Liver (tissue), 9 donors: ENCODE results near the gene RASA3. TPM values are rescaled to one million over a fixed set of nuclear protein-coding genes. Genes with fewer than 3 reads are reported as not detected.

Experiments used
- DNase-seq: peaks from one replicate; pipeline ENCODE4 v3.0.0-alpha.2; 2017; ENCODE audit warnings: low spot score
- H3K27ac ChIP-seq, 2 donors: one replicate each; pipeline ENCODE4 v1.7.0; 2013; ENCODE audit warnings: inconsistent platforms in 2 of 2, low read length in 2 of 2, control low read depth in 1 of 2, low read depth in 1 of 2, mild to moderate bottlenecking in 1 of 2
- H3K27me3 ChIP-seq, 4 donors: one replicate each; pipeline versions ENCODE4 v1.6.1 to v1.7.0; 2013; ENCODE audit warnings: low read length in 3 of 4, inconsistent platforms in 1 of 4, mild to moderate bottlenecking in 1 of 4, moderate library complexity in 1 of 4; ENCODE audit not compliant: control insufficient read depth in 4 of 4, insufficient read depth in 4 of 4
- H3K36me3 ChIP-seq, 4 donors: one replicate each; pipeline versions ENCODE4 v1.6.1 to v1.7.0; 2013; ENCODE audit warnings: low read length in 3 of 4, mild to moderate bottlenecking in 3 of 4, low read depth in 1 of 4, moderate library complexity in 1 of 4; ENCODE audit not compliant: control insufficient read depth in 4 of 4, insufficient read depth in 3 of 4
- H3K4me1 ChIP-seq, 4 donors: one replicate each; pipeline versions ENCODE4 v1.6.1 to v1.7.0; 2013; ENCODE audit warnings: low read length in 3 of 4, mild to moderate bottlenecking in 3 of 4, moderate library complexity in 1 of 4; ENCODE audit not compliant: control insufficient read depth in 4 of 4, insufficient read depth in 4 of 4
- H3K4me3 ChIP-seq, 3 donors: one replicate each; pipeline versions ENCODE4 v1.6.1 to v1.7.0; 2013; ENCODE audit warnings: low read length in 3 of 3, control low read depth in 1 of 3, low read depth in 1 of 3, mild to moderate bottlenecking in 1 of 3
- H3K9ac ChIP-seq, 2 donors: one replicate each; pipeline ENCODE4 v1.7.0; 2013; ENCODE audit warnings: low read length in 2 of 2, mild to moderate bottlenecking in 2 of 2, moderate library complexity in 2 of 2, control low read depth in 1 of 2, low read depth in 1 of 2
- H3K9me3 ChIP-seq, 4 donors: one replicate each; pipeline versions ENCODE4 v1.6.1 to v1.7.0; 2013; ENCODE audit warnings: low read length in 3 of 4; ENCODE audit not compliant: control insufficient read depth in 4 of 4
- ATF3 ChIP-seq: IDR thresholded peaks from 2 replicates; pipeline ENCODE4 v1.6.1; 2016; ENCODE audit warnings: antibody characterized with exemption
- CTCF ChIP-seq: fragments of 150-350 bp; IDR thresholded peaks from 2 replicates; pipeline ENCODE4 v1.5.1; 2017; ENCODE audit warnings: improper control_type of control experiment, low read depth, low read length; ENCODE audit not compliant: missing input control
- EGR1 ChIP-seq, 2 donors: IDR thresholded peaks; 2 replicates each; pipeline ENCODE4 v1.6.1; 2016 to 2018; ENCODE audit warnings: antibody characterized with exemption in 2 of 2, low read depth in 2 of 2
- FOXA1 ChIP-seq: IDR thresholded peaks from 2 replicates; pipeline ENCODE4 v1.6.1; 2016; ENCODE audit warnings: antibody characterized with exemption
- FOXA2 ChIP-seq: IDR thresholded peaks from 2 replicates; pipeline ENCODE4 v1.6.1; 2016; ENCODE audit warnings: antibody characterized with exemption
- GABPA ChIP-seq, 2 donors: IDR thresholded peaks in 1 of 2; conservative IDR thresholded peaks in 1 of 2; 2 replicates each; pipeline ENCODE4 v1.6.1; 2016; ENCODE audit warnings: antibody characterized with exemption in 2 of 2, mild to moderate bottlenecking in 1 of 2, moderate library complexity in 1 of 2
- HNF4A ChIP-seq, 2 donors: conservative IDR thresholded peaks; 2 replicates each; pipeline ENCODE4 v1.6.1; 2016; ENCODE audit warnings: antibody characterized with exemption in 2 of 2, mild to moderate bottlenecking in 2 of 2
- HNF4G ChIP-seq: IDR thresholded peaks from 2 replicates; pipeline ENCODE4 v1.6.1; 2016; ENCODE audit warnings: antibody characterized with exemption
- JUND ChIP-seq, 2 donors: IDR thresholded peaks; 2 replicates each; pipeline ENCODE4 v1.6.1; 2016; ENCODE audit warnings: antibody characterized with exemption in 2 of 2
- MAX ChIP-seq: IDR thresholded peaks from 2 replicates; pipeline ENCODE4 v1.6.1; 2016; ENCODE audit warnings: antibody characterized with exemption
- NR2F2 ChIP-seq: IDR thresholded peaks from 2 replicates; pipeline ENCODE4 v1.6.1; 2016; ENCODE audit warnings: antibody characterized with exemption
- RAD21 ChIP-seq, 2 donors: IDR thresholded peaks; 2 replicates each; pipeline ENCODE4 v1.6.1; 2016; ENCODE audit warnings: antibody characterized with exemption in 2 of 2, mild to moderate bottlenecking in 2 of 2
- REST ChIP-seq: IDR thresholded peaks from 2 replicates; pipeline ENCODE4 v1.6.1; 2016; ENCODE audit warnings: antibody characterized with exemption, mild to moderate bottlenecking
- RXRA ChIP-seq, 2 donors: IDR thresholded peaks; 2 replicates each; pipeline ENCODE4 v1.6.1; 2017 to 2018; ENCODE audit warnings: antibody characterized with exemption in 2 of 2, mild to moderate bottlenecking in 1 of 2
- SP1 ChIP-seq: IDR thresholded peaks from 2 replicates; pipeline ENCODE4 v1.6.1; 2018; ENCODE audit warnings: antibody characterized with exemption, mild to moderate bottlenecking
- TAF1 ChIP-seq: conservative IDR thresholded peaks from 2 replicates; pipeline ENCODE4 v1.6.1; 2016; ENCODE audit warnings: antibody characterized with exemption, mild to moderate bottlenecking
- YY1 ChIP-seq: IDR thresholded peaks from 2 replicates; pipeline ENCODE4 v1.6.1; 2016; ENCODE audit warnings: antibody characterized with exemption, mild to moderate bottlenecking
- ZBTB33 ChIP-seq: IDR thresholded peaks from 2 replicates; pipeline ENCODE4 v1.6.1; 2016; ENCODE audit warnings: antibody characterized with exemption
- WGBS: extraction: QIAGEN DNeasy Blood & Tissue Kit; methylation state at CpG from one replicate; pipeline ENCODE4 v1.1.7; 2013; 5-methylcytosine and 5-hydroxymethylcytosine counted together
- polyA plus RNA-seq, 2 donors: library from polyadenylated mRNA; stranded (reverse) in 1 of 2; unstranded in 1 of 2; fragments of 200-250 nt in 1 of 2; fragments of >200 nt in 1 of 2; fragmentation: Nextera tagmentation in 1 of 2; extraction: Ambion mirVana in 1 of 2; gene quantifications; one replicate each; pipeline versions ENCODE4 v1.2.1 to v1.2.3, GENCODE V29; 2013 to 2015
- total RNA-seq, 2 donors: library from RNA; depleted of rRNA; stranded (reverse); fragments of >200 nt; gene quantifications; one replicate each; pipeline ENCODE4 v1.2.3, GENCODE V29; 2014
- donor health status: healthy.
- donor health status: healthy.
- donor health status: healthy.
- donor health status: healthy.
- donor health status: healthy.

RASA3 gene
- total and polyA plus RNA-seq, 4 donors, result 0.64 to 5.9 (median 3.8) TPM

- DNase-seq, result no peak
- H3K9ac ChIP-seq, result no peak overlapping the region
- peaks cover 2 to 6% (median 4%) of the 10 kb centered on the region in 4 donors for H3K9me3 ChIP-seq
- H3K36me3 ChIP-seq, result no peaks in the 10 kb centered on the region
- no peaks in the 10 kb centered on the region for H3K27me3 ChIP-seq
- no peak overlapping the region for H3K4me3 ChIP-seq
- H3K27ac ChIP-seq, result no peak overlapping the region
- no peaks in the 10 kb centered on the region for H3K4me1 ChIP-seq
- 80% methylated on average over 11 of the region's 11 CpGs for WGBS
- TF ChIP-seq GABPA (IDR thresholded peaks at IDR 0.05 in 1 of 2, conservative IDR thresholded peaks at IDR 0.05 in 1 of 2), result no peak
- TF ChIP-seq SP1, result no peak
- TF ChIP-seq HNF4G, result no peak
- no peak for TF ChIP-seq REST
- TF ChIP-seq TAF1, result no peak
- no peak for TF ChIP-seq CTCF
- TF ChIP-seq RAD21 (IDR thresholded peaks at IDR 0.05), result no peak
- TF ChIP-seq NR2F2, result no peak
- TF ChIP-seq MAX, result no peak
- TF ChIP-seq YY1, result no peak
- no peak for TF ChIP-seq FOXA1
- TF ChIP-seq JUND (IDR thresholded peaks at IDR 0.05), result no peak
- TF ChIP-seq ATF3, result no peak
- TF ChIP-seq RXRA (IDR thresholded peaks at IDR 0.05), result no peak
- no peak for TF ChIP-seq ZBTB33
- no peak for TF ChIP-seq FOXA2
- TF ChIP-seq HNF4A (conservative IDR thresholded peaks at IDR 0.05), result no peak
- TF ChIP-seq EGR1 (IDR thresholded peaks at IDR 0.05; ENCODE audit: low read depth in 2 of 2), result no peak
Observed at GRCh38 chr13:114090476-114090875, 41.9 kb downstream of the RASA3 start.
